Umbilical cord (tissue), 2 donors: ENCODE results near the gene AUP1. TPM values are rescaled to one million over a fixed set of nuclear protein-coding genes. Genes with fewer than 3 reads are reported as not detected.

Source experiments
- DNase-seq: peaks from one replicate; pipeline ENCODE4 v3.0.0-alpha.2; 2015; ENCODE audit warnings: low spot score
- total RNA-seq: library from RNA; depleted of rRNA; stranded (reverse); fragments of >200 nt; gene quantifications from one replicate; pipeline ENCODE4 v1.2.3, GENCODE V29; 2014; ENCODE audit warnings: low replicate concordance; ENCODE audit not compliant: insufficient read depth

AUP1 gene
- total RNA-seq, 1 donor from 2014 or later, result 41.9 TPM

DNA sequence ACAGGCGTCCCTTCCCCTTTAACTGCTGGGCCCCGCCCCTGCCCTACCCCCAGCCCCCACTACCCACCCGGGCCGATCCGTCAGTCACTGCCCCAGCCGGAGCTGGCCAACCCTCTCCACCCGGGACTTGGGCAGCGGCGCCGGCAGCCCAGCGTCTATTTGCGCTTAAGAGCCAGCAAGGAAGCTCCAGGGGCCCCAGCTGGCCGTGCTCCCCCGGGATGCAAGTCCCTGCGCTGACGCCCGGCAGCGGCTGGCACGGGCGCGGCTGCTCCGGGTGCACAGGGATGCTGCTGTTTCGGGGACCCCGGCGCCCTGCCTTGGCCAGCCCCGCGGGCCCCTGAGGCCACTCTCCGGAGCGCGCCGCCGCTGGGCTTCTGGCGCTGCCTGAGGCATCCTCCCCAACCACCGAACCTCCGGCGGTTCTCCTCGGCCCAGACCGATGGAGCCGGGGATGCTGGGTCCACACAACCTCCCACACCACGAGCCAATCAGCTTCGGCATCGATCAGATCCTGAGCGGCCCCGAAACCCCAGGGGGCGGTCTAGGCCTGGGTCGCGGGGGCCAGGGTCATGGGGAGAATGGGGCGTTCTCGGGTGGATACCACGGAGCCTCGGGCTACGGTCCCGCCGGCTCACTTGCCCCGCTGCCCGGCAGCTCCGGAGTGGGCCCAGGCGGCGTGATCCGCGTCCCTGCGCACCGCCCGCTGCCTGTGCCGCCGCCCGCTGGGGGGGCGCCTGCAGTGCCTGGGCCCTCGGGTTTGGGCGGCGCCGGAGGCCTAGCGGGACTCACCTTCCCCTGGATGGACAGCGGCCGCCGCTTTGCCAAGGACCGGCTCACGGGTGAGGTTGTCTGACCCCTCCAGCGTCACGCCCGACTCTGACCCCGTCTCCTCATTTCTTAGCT, 14.9 kb downstream of the AUP1 start, which contains the start of gene TLX2:
Gene TLX2 (plus strand): TSS at position 83 of the 903 bp plus-strand sequence. CDS start 357 bp downstream, at position 440.
- DNase-seq, result no peak

DNA sequence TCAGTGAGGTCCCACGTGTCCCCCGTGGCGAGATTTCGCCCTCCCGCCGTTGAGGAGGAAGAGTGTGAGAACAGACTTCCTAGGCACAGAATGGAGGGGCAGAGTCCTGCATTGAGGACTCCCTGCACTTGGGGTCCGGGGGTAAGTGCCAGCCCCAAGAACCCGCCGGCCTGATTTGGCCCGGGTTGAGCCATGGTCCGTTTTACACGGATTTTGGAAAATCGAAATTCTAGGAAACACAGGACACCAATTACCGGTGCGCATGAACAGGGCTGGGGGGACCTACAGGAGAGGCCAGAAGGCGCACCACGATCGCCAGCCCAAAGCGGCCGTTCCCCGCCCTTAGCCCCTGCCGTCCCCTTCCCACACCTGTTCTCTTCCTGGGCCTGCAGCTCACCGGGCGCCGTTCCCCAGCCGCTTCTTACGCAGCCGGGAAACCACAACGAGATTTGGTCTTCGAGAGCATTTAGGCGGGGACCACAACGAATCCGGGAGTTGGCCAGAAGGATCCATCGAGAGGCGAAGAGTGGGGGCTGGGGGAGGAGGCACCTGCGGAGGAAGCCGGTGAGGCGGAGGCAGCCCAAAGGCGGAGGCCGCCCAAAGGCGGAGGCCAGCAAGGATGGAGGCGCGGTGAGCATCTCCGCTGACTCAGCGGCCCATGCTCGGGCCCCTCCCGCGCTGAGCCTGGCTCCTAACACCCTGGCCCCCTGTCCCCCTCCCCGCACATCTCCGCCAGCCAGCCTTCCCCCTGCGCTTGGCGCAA, 15.7 kb downstream of the AUP1 start:
- no peak for DNase-seq

DNA sequence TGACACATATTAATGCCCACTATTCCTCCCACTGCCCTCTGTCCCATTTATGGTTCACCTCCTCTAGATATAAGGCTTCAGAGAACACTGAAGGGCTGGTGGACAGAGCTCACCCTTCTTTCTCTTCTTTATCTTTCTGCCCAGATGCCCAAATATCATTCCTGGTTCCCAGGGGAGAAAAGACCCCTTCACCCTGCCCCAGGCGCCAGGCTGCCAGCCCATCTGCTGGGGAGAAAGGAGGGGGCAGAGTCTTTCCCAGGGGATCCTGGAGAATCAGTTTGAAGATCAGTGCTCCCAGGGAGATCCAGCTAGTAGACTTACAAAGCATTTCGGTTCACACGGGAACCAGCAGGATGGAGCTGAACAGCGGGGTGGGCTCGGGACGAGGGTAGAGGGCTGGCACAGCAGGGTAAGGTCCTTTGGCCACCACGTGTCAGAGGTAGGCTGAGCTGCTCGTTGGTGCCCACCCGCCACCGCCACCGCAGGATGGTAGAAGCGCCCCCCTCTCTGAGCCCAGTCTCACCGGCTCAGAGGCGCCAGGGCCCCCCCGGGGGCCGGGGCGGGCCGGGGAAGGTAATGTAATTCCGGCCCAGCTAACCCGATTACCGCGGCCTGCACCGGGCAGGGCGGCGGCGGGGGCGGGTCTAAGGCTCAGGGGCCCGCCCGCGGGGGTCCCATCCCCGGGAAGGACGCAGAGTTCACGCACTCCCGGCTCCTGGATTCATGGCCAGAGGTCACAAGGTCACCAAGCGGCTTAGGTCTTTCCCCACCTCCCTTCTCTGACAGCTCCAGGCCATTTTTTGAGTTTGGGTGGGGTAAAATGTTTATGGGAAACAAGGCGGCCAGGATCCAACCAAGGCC, 16.5 kb downstream of the AUP1 start:
- no peak for DNase-seq

GRCh38 chr2:74511104-74511989, 18.2 kb downstream of the AUP1 start:
- DNase-seq, result no peak

DNA sequence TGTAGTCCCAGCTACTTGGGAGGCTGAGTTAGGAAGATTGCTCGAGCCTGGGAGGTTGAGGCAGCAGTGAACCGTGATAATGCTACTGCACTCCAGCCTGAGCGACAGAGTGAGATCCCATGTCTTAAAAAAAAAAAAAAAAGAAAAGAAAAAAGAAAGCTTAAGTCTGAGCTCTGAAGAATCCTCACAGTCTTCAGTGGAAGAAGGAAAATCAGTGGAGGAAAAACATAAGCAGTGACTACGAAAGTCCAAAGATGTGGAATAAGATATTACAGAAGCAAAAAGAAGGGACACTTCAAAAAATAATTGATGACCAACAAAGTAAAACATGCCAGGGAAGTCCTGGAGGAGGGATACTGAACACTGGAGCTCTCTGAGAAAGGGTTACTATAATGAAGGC, 19.2 kb downstream of the AUP1 start:
- DNase-seq, result no peak

DNA sequence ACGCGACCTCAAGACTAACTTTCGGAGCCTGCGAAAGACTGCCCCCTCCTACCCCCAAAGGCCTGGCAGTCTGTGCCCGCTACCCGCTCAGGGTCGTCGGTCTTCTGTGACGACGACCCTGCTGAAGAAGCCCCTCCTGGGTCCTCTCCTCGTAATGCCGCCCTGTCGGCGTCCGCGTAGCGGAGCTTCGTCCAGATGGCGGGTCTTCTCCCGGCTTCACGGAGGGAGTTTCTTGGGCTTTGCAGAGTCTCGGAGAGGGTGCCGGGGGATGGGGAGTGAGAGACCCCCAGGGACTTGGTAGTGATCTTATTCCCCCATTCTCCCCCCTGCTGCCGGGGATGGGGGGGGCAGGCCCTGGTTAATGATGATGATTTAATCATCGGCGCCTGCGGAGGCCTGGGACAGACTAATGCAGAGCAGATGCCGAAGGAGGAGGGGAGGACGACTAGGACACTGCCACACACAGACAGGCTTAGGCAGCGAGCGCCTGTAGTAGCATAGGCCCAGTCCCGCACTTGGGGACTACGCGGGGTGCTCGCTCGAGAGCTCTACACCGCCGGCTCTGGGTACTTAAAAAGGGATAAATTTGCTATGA, 21.5 kb downstream of the AUP1 start:
- DNase-seq, result peak; percentile 29

DNA sequence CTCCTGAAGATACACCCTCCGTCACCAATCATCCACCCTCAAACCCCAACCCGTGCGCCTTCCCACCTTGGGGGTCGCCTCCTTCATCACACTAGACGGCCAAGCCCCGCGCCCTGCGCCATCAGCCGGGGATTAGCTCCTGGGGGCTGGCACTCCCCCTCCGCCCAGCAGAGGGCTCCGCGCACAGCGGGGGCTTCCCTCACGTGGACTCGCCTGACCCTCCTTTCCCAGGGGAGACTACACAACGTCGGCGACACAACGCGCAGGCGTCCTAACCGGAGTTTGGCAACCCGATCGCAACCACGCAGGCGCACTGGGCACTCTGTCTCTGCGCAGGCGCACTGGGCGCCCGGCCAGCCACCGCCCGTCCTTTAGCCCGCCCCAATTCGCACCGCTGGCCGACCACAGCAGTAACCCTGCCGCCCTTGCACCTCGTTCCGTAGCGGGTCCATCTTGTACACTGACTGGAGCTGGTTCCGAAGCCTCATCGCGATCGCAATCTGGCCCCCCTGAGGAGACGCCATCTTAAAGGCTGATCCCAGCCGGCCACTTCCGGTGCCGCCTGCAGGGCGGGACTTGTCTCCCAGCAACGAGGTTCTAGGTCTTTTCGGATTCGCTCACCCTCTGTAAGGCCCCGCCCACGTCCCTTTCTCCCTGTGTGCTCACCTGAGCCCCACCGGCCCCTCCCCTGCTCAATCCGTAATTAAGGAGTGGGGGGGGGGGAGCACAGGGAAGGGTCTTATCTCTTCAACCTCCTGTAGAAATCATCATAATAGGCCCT, 22.2 kb downstream of the AUP1 start, which contains the start of gene PCGF1:
Gene PCGF1 (minus strand): TSS at position 551 of the 781 bp plus-strand sequence. CDS start 27 bp downstream, at position 524.
- DNase-seq, result peak; percentile 99

GRCh38 chr2:74505448-74506246, 23.9 kb downstream of the AUP1 start:
- DNase-seq, result no peak

DNA sequence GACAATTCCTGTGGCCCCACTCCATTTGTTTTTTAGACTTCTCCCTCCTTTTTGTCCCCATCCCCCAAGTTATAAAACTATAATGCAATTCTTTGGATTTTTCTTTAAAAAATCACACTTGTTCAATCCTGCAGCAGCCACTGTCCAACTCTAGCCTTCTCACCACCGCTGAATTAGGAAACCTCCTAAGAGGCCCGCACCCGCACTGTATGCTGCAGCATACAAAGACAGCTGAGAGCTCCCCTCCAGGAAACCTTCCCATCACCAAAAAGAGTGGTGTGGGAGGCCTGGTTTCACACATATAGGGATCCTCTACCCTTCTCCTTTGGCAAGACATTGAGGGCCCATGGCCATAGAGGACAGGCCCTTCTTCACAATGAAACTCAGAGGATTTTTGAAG, 24.9 kb downstream of the AUP1 start:
- no peak for DNase-seq

- peak; percentile 41 for DNase-seq
Observed at GRCh38 chr2:74503506-74504475, 25.7 kb downstream of the AUP1 start.

DNA sequence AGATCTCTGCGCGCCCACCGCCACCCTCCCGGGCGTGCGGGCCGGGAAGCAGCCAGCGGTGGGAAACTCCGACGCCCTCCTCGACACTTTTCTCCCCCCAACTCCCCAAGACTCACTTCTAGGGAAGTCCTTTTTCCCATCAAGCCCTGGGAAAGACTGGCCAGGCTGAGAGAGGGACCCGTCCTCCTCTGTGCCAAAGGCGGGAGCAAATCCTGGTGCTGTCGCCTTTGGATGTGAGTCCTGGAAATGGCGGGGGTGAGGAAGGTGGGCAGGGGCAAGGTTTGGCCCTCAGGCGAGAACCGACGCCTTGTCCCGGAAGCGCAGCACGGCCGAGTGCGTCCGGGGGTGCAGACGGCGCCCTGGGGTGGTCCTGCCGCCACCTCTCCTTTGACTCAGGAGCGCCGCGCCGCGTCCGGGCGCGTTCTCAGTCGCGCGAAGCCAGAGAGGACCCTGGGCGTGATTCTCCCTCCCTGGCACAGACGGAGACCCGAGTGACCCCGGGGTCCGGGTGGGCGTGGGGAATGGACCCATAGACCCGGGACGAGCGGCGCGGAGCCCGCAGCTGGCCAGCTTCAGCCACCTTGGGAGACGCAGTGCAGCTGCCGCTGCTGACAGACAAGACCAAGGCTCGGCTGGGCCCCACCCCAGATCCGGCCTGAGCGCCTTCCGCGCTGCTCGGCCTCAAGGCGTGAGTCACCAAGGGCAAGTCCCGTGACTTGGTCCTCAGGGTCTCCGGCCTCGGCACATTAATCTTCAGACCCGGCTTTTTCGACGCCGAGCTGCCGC, 26.6 kb downstream of the AUP1 start:
- DNase-seq, result peak; percentile 87

- DNase-seq, result no peak
Observed at GRCh38 chr2:74502147-74502719, 27.3 kb downstream of the AUP1 start.

GRCh38 chr2:74501335-74502071, 28.0 kb downstream of the AUP1 start:
- DNase-seq, result no peak

- DNase-seq, result no peak
Observed at GRCh38 chr2:74500578-74500946, 28.9 kb downstream of the AUP1 start.

DNA sequence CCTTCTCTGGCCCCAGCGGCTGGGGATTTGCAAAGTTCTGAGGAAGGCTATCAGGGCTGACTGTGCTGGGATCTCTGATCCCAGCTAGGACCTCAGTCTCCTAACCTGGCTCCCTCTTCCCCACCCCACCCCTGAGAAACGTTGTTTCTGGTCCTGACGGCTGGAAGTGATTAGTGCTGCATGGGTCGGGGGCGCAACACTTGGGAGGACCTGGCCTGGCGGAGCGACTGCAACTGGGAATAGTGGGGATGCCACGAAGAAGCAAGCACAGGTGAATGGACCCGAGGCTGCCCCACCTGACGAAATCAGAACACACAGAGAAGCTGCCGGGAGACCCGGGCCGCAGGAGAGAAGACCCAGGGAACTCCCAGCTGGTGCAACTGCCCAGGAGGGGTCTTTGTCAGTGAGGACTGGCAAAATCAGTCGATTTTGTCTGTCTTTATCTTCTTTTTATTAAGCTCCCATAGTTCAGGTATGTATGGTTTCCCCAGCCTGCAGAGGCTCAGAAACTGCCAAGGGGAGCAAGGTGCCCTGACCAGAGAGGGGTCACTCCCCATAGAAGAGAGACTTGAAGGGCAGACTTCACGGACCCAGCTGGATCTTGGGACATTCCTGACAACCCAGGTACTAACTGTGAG, 29.4 kb downstream of the AUP1 start:
- no peak for DNase-seq
